ENCODE data around the gene ATL3. TPM values are rescaled to one million over a fixed set of nuclear protein-coding genes. Genes with fewer than 3 reads are reported as not detected.

The ATL3 gene
- 2.2 and 2.3 TPM in 2 replicates for polyA plus RNA-seq

GRCh38 chr11:63671322-63672155 lies at the start of gene ATL3:
ATL3 (minus strand) TSS chr11:63671376; CDS start chr11:63671335, 41 bp downstream.

GRCh38 chr11:63681321-63682065 lies 10.3 kb upstream of the ATL3 start, which contains the start of gene RTN3:
RTN3 (plus strand) TSS chr11:63681500; CDS start chr11:63681637, 137 bp downstream.

GRCh38 chr11:63614136-63614671 lies 57.0 kb downstream of the ATL3 start, which contains the start of gene PLAAT3:
PLAAT3 (minus strand) TSS chr11:63614433; CDS start chr11:63614014, 419 bp downstream.

Other genes with a start within 250 kb of the ATL3 start
- 0.73 TPM in 1 of 2 replicates, not detected in the other for gene PLAAT5, start 180.2 kb downstream of the ATL3 start, polyA plus RNA-seq
- gene LGALS12, start 165.3 kb downstream of the ATL3 start, polyA plus RNA-seq = not detected in 2 replicates
- gene PLAAT4, start 134.6 kb downstream of the ATL3 start, polyA plus RNA-seq = 3.6 and 4.5 TPM in 2 replicates
- not detected in 2 replicates for gene PLAAT2, start 108.0 kb downstream of the ATL3 start, polyA plus RNA-seq
- gene PLAAT3, start 56.9 kb downstream of the ATL3 start, polyA plus RNA-seq = 6.3 and 13.5 TPM in 2 replicates
- 24.2 and 191 TPM in 2 replicates for gene RTN3, start 10.1 kb upstream of the ATL3 start, polyA plus RNA-seq
- 0.69 TPM in 1 of 2 replicates, not detected in the other for gene ZFTA, start 97.4 kb upstream of the ATL3 start, polyA plus RNA-seq
- gene SPINDOC, start 142.1 kb upstream of the ATL3 start, polyA plus RNA-seq = 0.20 TPM in 1 of 2 replicates, not detected in the other
- 0.88 and 1.6 TPM in 2 replicates for gene MARK2, start 167.7 kb upstream of the ATL3 start, polyA plus RNA-seq
- not detected in 2 replicates for gene RCOR2, start 245.8 kb upstream of the ATL3 start, polyA plus RNA-seq